Measurements from ENCODE around the gene SLC37A1. TPM values are rescaled to one million over a fixed set of nuclear protein-coding genes. Genes with fewer than 3 reads are reported as not detected.

SLC37A1 gene
- total RNA-seq, 1 experiment from 2014 or later, result 15.0 TPM

DNA sequence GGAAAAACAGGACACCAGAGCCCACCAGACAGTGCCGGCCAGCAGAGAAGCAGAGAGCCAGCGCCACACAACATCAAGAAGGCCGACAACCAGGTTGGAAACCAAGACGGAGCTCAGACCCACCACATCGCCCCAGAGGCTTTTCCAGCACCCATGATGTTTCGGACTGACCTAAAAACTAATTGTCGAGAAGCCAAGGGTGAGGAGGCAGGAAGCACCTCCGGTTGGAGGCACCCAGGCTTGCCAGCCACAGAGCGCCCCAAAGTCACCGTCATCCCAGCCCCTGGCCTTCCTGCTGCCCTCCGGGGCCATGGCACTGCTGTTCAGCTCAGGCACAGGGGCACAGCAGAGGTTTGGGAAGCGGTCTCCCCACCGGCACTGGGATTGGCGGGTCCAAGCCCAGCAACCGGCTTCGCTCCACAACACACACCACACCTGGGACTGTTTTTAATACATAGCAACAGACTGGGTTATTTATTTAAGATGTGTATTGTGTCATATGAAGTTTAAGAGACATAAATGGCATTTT, 67.2 kb downstream of the SLC37A1 start (continued):
- TF ChIP-seq SIN3A (IDR thresholded peaks at IDR 0.05; ENCODE audit: low read depth), result no peak
- TF ChIP-seq ELF1 (IDR thresholded peaks at IDR 0.05; ENCODE audit: borderline replicate concordance, low read depth), result no peak
- no peak for TF ChIP-seq FOSL1 (IDR thresholded peaks at IDR 0.05; ENCODE audit: low read depth)
- no peak for TF ChIP-seq SP1 (IDR thresholded peaks at IDR 0.05; ENCODE audit: low read depth)

- H3K9me2 ChIP-seq (ENCODE audit: insufficient read depth), result no peaks in the 10 kb centered on the region
- no peaks in the 10 kb centered on the region for H3K4me1 ChIP-seq (ENCODE audit: control insufficient read depth in 1 of 2, insufficient read depth in 2 of 2, low read length in 2 of 2)
- H3K4me2 ChIP-seq (ENCODE audit: low read length), result no peak overlapping the region
- H3K9ac ChIP-seq (ENCODE audit: low read length), result no peak overlapping the region
- H3K36me3 ChIP-seq (ENCODE audit: control insufficient read depth in 1 of 2, insufficient read depth in 2 of 2, low read length in 2 of 2), result no peaks in the 10 kb centered on the region
- no peaks in the 10 kb centered on the region for H3K27me3 ChIP-seq (ENCODE audit: insufficient read depth, low read length)
- H3K79me2 ChIP-seq (ENCODE audit: insufficient read depth, low read length), result no peaks in the 10 kb centered on the region
- H3K9me3 ChIP-seq (ENCODE audit: control insufficient read depth in 1 of 2, insufficient read depth in 1 of 2, low read depth in 1 of 2, low read length in 2 of 2), result no peaks in the 10 kb centered on the region
- ChIA-PET CTCF (no interaction called here), RAD21 (ENCODE audit: low non-redundant PET in 1 of 2, low total read pairs in 2 of 2, uncharacterized antibody in 2 of 2, unreplicated experiment in 2 of 2) (no interaction called here), POLR2A (no interaction called here)
- no peak overlapping the region for H3K4me3 ChIP-seq (replicated peaks in 1 of 2; ENCODE audit: low read depth in 1 of 2, low read length in 2 of 2)
- TF ChIP-seq CBX3 (IDR thresholded peaks at IDR 0.05; ENCODE audit: low read depth), result no peak
- no peak for TF ChIP-seq EZH2 (IDR thresholded peaks at IDR 0.05)
- TF ChIP-seq POLR2A (IDR thresholded peaks at IDR 0.05; ENCODE audit: borderline replicate concordance, extremely low read depth, insufficient read depth, insufficient read length), result no peak
- TF ChIP-seq ZNF274 (IDR thresholded peaks at IDR 0.05; ENCODE audit: low read depth, low read length), result no peak
- TF ChIP-seq POLR2AphosphoS5 (IDR thresholded peaks at IDR 0.05; ENCODE audit: low read depth, low read length), result no peak
- intact Hi-C loops (cut with micrococcal nuclease), result no loop called here
- no peak overlapping the region for H3K27ac ChIP-seq (ENCODE audit: low read depth, low read length)
- ATAC-seq (no peak), DNase-seq (ENCODE audit: low read depth, low spot score) (no peak)
- no TSS peak for BruUV-seq (replicated peaks)
- H2AFZ ChIP-seq (ENCODE audit: low read depth, low read length, poor library complexity, severe bottlenecking), result no peak overlapping the region
- no peaks in the 10 kb centered on the region for H4K20me1 ChIP-seq (ENCODE audit: insufficient read depth)
Measured at GRCh38 chr21:42581336-42581992, 67.8 kb downstream of the SLC37A1 start.

Measured in HCT116 (cell line).